Gastroesophageal sphincter (tissue), 3 donors: ENCODE measurements around the gene AMH.

Experiments used
- CTCF ChIP-seq, 4 experiments: fragments of 200-600 bp in 2 of 4; fragments of 450-650 bp in 2 of 4; sonication (generic) in 1 of 4; IDR thresholded peaks; one replicate each; pipeline ENCODE4 v1.5.1; 2017 to 2019; ENCODE audit warnings: antibody characterized with exemption in 4 of 4, mild to moderate bottlenecking in 2 of 4, moderate library complexity in 2 of 4
- EP300 ChIP-seq: sonication (generic); formaldehyde crosslinking; IDR thresholded peaks from one replicate; pipeline ENCODE4 v1.6.1; 2017; ENCODE audit warnings: antibody characterized with exemption, mild to moderate bottlenecking
- POLR2A ChIP-seq, 2 donors: fragments of 450-650 bp; IDR thresholded peaks; one replicate each; pipeline ENCODE4 v1.6.1; 2017; ENCODE audit warnings: antibody characterized with exemption in 2 of 2, mild to moderate bottlenecking in 2 of 2, moderate library complexity in 1 of 2
- POLR2AphosphoS5 ChIP-seq: sonication (generic); formaldehyde crosslinking; IDR thresholded peaks from one replicate; pipeline ENCODE4 v1.6.1; 2017; ENCODE audit warnings: antibody characterized with exemption

- TF ChIP-seq POLR2A (IDR thresholded peaks at IDR 0.05) (no peak), CTCF (IDR thresholded peaks at IDR 0.05) (no peak), POLR2AphosphoS5 (no peak), EP300 (no peak)
These were observed 21.0 kb downstream of the AMH start for GRCh38 chr19:2270157-2270422.
